ENCODE data around the gene SLK.
A peak's percentile ranks its signal among the peaks of the same experiment; 100 is the strongest.

SLK gene

DNA sequence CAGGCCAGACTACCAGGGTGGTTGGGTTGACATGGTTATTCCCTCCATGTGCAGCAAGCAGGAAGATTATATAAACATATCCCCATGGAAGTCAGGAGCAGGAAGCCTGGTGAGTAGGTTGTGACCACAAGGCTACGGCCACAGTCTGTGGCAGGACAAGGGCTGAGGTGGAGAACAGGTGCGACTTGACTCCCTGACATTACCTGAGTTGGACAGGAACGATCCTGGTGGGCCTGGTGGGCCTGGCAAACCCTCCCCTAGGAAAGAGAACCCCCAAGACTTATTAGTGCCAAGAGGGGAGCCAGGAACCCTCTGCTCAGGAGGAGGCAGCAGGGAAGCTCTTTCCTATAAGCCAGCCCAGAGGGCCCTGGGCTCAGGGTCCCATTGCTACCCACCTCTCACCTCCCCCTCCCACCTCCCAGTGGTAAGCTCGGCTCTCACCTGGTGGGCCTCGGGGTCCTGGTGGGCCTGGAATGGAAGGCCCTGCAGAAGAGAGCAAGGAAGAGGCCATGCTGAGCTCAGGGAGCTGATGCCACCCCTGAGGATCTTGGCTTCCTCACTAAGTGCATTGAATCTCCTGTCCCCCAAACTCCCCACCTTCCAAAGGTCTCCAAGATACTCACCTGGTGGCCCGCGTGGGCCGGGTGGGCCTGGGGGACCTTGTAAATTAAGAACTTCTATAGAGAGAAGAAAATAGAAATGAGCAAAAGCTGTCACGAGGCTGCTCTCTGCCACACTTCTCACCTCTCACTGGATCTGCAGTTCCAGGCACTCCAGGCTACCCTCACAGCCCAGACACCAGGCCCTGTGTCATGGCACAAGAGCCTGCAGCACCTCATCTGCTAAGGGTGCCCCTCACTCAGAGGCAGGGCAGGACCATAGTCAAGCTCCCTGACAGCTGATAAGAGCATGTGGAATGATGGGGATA lies 74.2 kb downstream of the SLK start:
- peaks cover 24% of the 10 kb centered on the region for H3K27me3 Mint-ChIP-seq (ENCODE audit: low read depth)
- no peaks in the 10 kb centered on the region for H3K4me1 Mint-ChIP-seq
- no peak overlapping the region for H3K27ac Mint-ChIP-seq
- TF ChIP-seq, protein P1, sequence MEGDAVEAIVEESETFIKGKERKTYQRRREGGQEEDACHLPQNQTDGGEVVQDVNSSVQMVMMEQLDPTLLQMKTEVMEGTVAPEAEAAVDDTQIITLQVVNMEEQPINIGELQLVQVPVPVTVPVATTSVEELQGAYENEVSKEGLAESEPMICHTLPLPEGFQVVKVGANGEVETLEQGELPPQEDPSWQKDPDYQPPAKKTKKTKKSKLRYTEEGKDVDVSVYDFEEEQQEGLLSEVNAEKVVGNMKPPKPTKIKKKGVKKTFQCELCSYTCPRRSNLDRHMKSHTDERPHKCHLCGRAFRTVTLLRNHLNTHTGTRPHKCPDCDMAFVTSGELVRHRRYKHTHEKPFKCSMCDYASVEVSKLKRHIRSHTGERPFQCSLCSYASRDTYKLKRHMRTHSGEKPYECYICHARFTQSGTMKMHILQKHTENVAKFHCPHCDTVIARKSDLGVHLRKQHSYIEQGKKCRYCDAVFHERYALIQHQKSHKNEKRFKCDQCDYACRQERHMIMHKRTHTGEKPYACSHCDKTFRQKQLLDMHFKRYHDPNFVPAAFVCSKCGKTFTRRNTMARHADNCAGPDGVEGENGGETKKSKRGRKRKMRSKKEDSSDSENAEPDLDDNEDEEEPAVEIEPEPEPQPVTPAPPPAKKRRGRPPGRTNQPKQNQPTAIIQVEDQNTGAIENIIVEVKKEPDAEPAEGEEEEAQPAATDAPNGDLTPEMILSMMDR (IDR thresholded peaks at IDR 0.05; ENCODE audit: unreplicated experiment in 3 of 3) = no peak
- no peaks in the 10 kb centered on the region for H3K9me3 Mint-ChIP-seq
- no peak overlapping the region for H3K4me3 Mint-ChIP-seq
- no peaks in the 10 kb centered on the region for H3K36me3 Mint-ChIP-seq (ENCODE audit: low read depth)

DNA sequence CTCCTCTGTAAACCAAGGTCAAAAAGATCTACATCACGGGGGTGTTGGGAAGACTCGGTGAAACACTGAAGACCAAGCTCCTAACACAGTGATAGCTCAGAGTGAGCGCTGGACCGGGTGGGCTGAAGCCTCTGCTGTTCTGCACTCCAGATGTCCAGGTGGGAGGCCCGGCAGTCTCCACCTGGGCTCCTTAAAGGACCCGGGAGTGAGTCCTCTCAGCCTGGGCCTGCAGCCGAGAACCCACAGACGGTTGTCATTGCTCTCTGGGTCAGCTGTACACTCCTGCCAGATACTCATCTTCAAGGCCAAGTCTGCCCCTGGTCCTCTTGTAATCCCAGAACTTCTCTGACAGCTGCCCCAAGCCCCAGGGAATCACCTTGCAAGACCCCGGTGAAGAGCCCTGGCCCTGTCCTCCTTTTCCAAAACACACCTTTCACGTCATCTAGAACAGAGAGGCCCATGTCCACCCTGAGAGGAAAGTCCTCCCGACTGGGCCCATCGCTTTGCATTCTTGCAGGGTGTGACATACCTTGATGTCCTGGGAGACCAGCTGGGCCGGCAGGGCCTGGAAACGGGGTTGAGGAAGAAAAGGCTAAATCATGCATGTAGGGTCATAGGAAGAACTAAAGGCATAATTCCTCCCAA lies 75.1 kb downstream of the SLK start:
- Mint-ChIP-seq H3K36me3 (ENCODE audit: low read depth) (no peaks in the 10 kb centered on the region), H3K27me3 (ENCODE audit: low read depth) (peaks cover 24% of the 10 kb centered on the region), H3K27ac (no peak overlapping the region), H3K4me1 (no peaks in the 10 kb centered on the region), H3K4me3 (no peak overlapping the region), H3K9me3 (no peaks in the 10 kb centered on the region)
- TF ChIP-seq, protein P1 (IDR thresholded peaks at IDR 0.05; ENCODE audit: unreplicated experiment in 3 of 3) = no peak

DNA sequence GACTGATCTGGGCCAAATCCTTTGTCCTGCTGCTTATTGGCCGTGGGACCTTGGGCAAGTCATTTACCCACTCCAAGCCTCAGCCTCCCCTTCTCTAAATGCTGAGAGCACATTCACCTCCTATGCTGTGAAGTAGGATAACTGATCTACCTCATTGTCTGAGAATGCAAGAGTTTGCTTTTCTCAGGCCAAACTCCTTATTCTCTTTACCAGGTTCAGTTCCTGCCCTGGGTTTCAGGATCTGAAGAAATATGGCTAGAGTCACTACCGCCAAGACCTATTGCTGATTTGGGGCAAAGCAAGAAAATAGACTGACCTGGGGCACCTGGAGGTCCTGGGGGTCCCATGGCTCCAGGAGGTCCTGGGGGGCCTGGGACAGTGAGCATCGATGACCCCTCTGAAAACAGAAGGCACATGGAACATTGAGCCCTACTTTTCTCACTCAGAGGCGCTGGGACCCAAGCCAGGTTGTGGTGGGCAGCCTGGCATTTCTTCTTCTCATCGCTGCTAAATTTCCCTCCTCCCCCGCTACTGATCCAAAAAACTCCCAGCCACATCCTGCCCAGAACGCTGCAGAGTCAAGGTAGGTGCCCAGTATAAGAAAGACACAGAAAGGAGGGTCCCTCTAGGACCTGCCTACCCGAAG lies 76.4 kb downstream of the SLK start:
- Mint-ChIP-seq H3K27me3 (ENCODE audit: low read depth) (peaks cover 33% of the 10 kb centered on the region), H3K4me3 (no peak overlapping the region), H3K9me3 (no peaks in the 10 kb centered on the region), H3K4me1 (no peaks in the 10 kb centered on the region), H3K27ac (no peak overlapping the region), H3K36me3 (ENCODE audit: low read depth) (no peaks in the 10 kb centered on the region)
- TF ChIP-seq, protein P1 (IDR thresholded peaks at IDR 0.05; ENCODE audit: unreplicated experiment in 3 of 3) = no peak

DNA sequence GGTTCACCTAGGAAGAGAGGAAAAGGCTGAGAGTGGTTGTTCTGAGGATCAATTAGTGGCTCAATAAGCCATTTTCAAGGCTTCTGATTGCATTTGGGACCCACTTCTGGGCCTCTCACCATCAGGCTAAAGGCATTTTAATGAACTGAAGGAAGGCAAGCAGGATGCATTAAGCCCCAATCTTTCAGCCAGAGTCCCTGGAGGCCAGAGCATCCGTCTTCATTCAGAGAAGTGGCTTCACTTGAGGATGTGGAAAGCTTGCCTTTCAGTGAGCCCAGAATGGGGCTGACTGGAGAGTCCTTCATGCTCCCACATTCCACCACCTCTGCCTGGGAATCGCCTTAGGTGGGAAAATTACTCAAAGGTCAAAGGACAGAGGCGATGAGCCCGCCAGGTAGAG lies 76.9 kb downstream of the SLK start:
- Mint-ChIP-seq H3K36me3 (ENCODE audit: low read depth) (no peaks in the 10 kb centered on the region), H3K9me3 (no peaks in the 10 kb centered on the region), H3K27ac (no peak overlapping the region), H3K4me1 (no peaks in the 10 kb centered on the region), H3K4me3 (no peak overlapping the region), H3K27me3 (ENCODE audit: low read depth) (peaks cover 35% of the 10 kb centered on the region)
- TF ChIP-seq, protein P1 (IDR thresholded peaks at IDR 0.05; ENCODE audit: unreplicated experiment in 3 of 3) = no peak

DNA sequence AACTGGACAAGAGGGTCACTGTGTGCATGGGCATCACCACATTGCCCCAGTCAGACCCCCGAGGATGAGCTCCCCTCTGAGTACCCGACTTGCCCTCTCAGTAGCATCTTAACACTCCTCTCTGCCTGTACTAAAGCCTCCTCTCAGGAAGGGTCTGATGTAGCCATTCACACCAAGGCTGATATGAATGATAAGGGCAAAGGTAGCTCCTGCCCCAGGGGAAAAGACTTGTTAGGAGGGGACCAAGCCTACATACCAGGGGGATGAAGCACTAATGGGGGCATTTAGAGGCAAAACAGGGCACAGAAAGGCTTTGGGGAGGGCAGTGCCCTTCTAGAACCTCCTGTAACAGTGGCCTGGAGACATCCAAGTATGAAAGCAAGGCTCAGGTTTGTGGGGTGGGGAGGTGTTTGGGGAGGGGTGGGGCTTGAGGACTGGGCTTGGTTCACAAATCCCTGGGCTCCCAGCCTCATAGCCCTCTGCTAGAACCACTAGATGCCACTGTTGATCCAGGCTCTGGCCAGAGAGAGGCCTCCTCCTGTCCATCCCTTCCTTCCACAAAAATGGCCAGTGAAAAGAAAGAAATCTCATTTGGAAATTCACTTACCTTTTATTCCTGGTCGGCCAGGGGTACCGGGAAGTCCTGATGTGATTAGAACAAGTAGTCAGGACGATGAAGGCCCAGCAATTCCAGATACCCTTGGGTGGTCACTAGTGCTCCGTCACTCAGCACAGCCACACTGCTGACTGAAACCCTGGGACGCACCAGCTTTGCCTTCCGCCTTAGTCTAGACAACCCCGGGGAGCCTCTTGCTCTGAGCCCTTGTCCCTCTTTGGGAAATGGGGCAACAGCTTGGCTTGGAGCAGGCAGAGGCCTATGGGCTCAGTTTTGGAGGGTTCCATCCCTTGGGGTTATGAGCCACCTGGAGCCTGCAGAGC lies 78.5 kb downstream of the SLK start:
- TF ChIP-seq, protein P1 (IDR thresholded peaks at IDR 0.05; ENCODE audit: unreplicated experiment in 3 of 3) = peak; percentile 61 to 68 (median 65)
- Mint-ChIP-seq H3K9me3 (no peaks in the 10 kb centered on the region), H3K36me3 (ENCODE audit: low read depth) (no peaks in the 10 kb centered on the region), H3K4me1 (peaks cover 5% of the 10 kb centered on the region), H3K27me3 (ENCODE audit: low read depth) (peaks cover 24% of the 10 kb centered on the region), H3K27ac (no peak overlapping the region), H3K4me3 (no peak overlapping the region)

Data from nephron (organoid).